K562 (cell line): ENCODE measurements around the gene ZNF691. TPM values are rescaled to one million over a fixed set of nuclear protein-coding genes. Genes with fewer than 3 reads are reported as not detected.

Experiments
- CEBPG ChIP-seq, 3 experiments: fragments of 200-800 bp in 1 of 3; sonication (Bioruptor generic) in 1 of 3; sonication (generic) in 1 of 3; formaldehyde crosslinking in 1 of 3; IDR thresholded peaks in 2 of 3; conservative IDR thresholded peaks in 1 of 3; 2 replicates each; pipeline versions ENCODE4 v1.6.1 to v1.8.0; 2016 to 2022; ENCODE audit warnings: missing compliant biosample characterization in 2 of 3, missing genetic modification characterization in 2 of 3, mild to moderate bottlenecking in 1 of 3, missing genetic modification reagents in 1 of 3
- DEAF1 ChIP-seq: fragments of 450-650 bp; formaldehyde crosslinking; IDR thresholded peaks from 2 replicates; pipeline ENCODE4 v1.4.0; 2020; ENCODE audit warnings: mild to moderate bottlenecking, moderate library complexity
- ETV6 ChIP-seq, 3 experiments: fragments of 150-350 bp in 1 of 3; sonication (generic) in 1 of 3; formaldehyde crosslinking in 1 of 3; IDR thresholded peaks; 2 replicates each; pipeline versions ENCODE4 v1.6.1 to v1.8.0; 2014 to 2022; ENCODE audit warnings: borderline replicate concordance in 2 of 3, low read depth in 2 of 3, antibody characterized with exemption in 1 of 3, low read length in 1 of 3, mild to moderate bottlenecking in 1 of 3, missing genetic modification reagents in 1 of 3
- FOXP1 ChIP-seq: sonication (generic); formaldehyde crosslinking; IDR thresholded peaks from 2 replicates; pipeline ENCODE4 v1.8.0; 2022; ENCODE audit warnings: mild to moderate bottlenecking, missing genetic modification reagents
- KAT2B ChIP-seq: IDR thresholded peaks from one replicate; pipeline ENCODE4 v1.6.1; 2012; ENCODE audit warnings: low read depth, mild to moderate bottlenecking, control low read depth, inconsistent platforms, low read length, moderate library complexity
- MTA3 ChIP-seq: fragments of 450-650 bp; formaldehyde crosslinking; IDR thresholded peaks from 2 replicates; pipeline ENCODE4 v1.6.1; 2017; ENCODE audit warnings: mild to moderate bottlenecking, borderline replicate concordance
- MXI1 ChIP-seq: IDR thresholded peaks from 2 replicates; pipeline ENCODE4 v1.6.1; 2011; ENCODE audit warnings: low read depth, mild to moderate bottlenecking, improper control_type of control experiment, low read length
- PCBP1 ChIP-seq: fragments of 200-400 bp; formaldehyde crosslinking; IDR thresholded peaks from 2 replicates; pipeline ENCODE4 v1.6.1; 2018; ENCODE audit warnings: mild to moderate bottlenecking, low read depth, low read length; ENCODE audit not compliant: poor library complexity, severe bottlenecking
- PHB ChIP-seq: fragments of 250-450 bp; sonication (Bioruptor Pico); IDR thresholded peaks from 2 replicates; pipeline ENCODE4 v1.5.0; 2021
- PHF21A ChIP-seq: fragments of 450-650 bp; IDR thresholded peaks from 2 replicates; pipeline ENCODE4 v1.6.1; 2017; ENCODE audit warnings: low read depth, borderline replicate concordance
- PRMT5 ChIP-seq: sonication (generic); formaldehyde crosslinking; IDR thresholded peaks from 2 replicates; pipeline ENCODE4 v1.5.0; 2020; ENCODE audit warnings: missing genetic modification reagents
- RB1 ChIP-seq: fragments of 450-650 bp; IDR thresholded peaks from 2 replicates; pipeline ENCODE4 v1.6.1; 2017; ENCODE audit warnings: low read depth, mild to moderate bottlenecking
- SRSF3 ChIP-seq: fragments of 200-400 bp; formaldehyde crosslinking; IDR thresholded peaks from 2 replicates; pipeline ENCODE4 v1.6.1; 2016; ENCODE audit warnings: mild to moderate bottlenecking, low read length, moderate library complexity; ENCODE audit not compliant: insufficient read depth
- SUPT5H ChIP-seq: fragments of 450-650 bp; IDR thresholded peaks from 2 replicates; pipeline ENCODE4 v1.6.1; 2016
- TAF1 ChIP-seq: IDR thresholded peaks from 2 replicates; pipeline ENCODE4 v1.6.1; 2011; ENCODE audit warnings: mild to moderate bottlenecking, low read length, moderate library complexity; ENCODE audit not compliant: insufficient read depth, control insufficient read depth, severe bottlenecking; ENCODE audit errors: extremely low read depth
- TRIM28 ChIP-seq: fragments of 450-650 bp; IDR thresholded peaks from 2 replicates; pipeline ENCODE4 v1.6.1; 2017
- ZBTB11 ChIP-seq, 3 experiments: fragments of 200-800 bp in 1 of 3; fragments of 250-450 bp in 1 of 3; fragments of 450-650 bp in 1 of 3; sonication (Bioruptor Pico) in 1 of 3; sonication (Bioruptor generic) in 1 of 3; formaldehyde crosslinking in 1 of 3; IDR thresholded peaks; 2 replicates each; pipeline versions ENCODE4 v1.6.1 to v1.8.0; 2016 to 2022; ENCODE audit warnings: mild to moderate bottlenecking in 2 of 3, missing genetic modification characterization in 2 of 3, missing compliant biosample characterization in 1 of 3, moderate library complexity in 1 of 3
- ZNF24 ChIP-seq: fragments of 450-650 bp; IDR thresholded peaks from 2 replicates; pipeline ENCODE4 v1.6.1; 2016
- ZNF696 ChIP-seq: fragments of 250-450 bp; sonication (Bioruptor Pico); conservative IDR thresholded peaks from 2 replicates; pipeline ENCODE4 v1.4.0; 2020; ENCODE audit warnings: mild to moderate bottlenecking, moderate library complexity
- ZNF780A ChIP-seq: fragments of 250-450 bp; sonication (Bioruptor Pico); IDR thresholded peaks from 2 replicates; pipeline ENCODE4 v1.5.0; 2021; ENCODE audit warnings: mild to moderate bottlenecking
- polyA plus RNA-seq, 8 experiments: library from polyadenylated mRNA; depleted of rRNA in 4 of 8; stranded (reverse) in 5 of 8; unstranded in 3 of 8; fragments of >200 nt; fragmentation: Nextera tagmentation in 2 of 8; fragmentation: Illumina TruSeq in 1 of 8; extraction: Ambion mirVana in 2 of 8; extraction: Trizol in 1 of 8; gene quantifications; 2 replicates each; pipeline versions ENCODE4 v1.2.1 to v1.2.3, GENCODE V29; 2011 to 2014; ENCODE audit warnings: inconsistent platforms in 1 of 8, missing spikeins in 1 of 8
- total RNA-seq, 7 experiments: library from RNA; depleted of rRNA in 6 of 7; stranded (reverse); fragments of >200 nt in 6 of 7; fragmentation: Illumina TruSeq in 2 of 7; extraction: Trizol in 2 of 7; gene quantifications; 2 replicates each; pipeline versions ENCODE4 v1.2.1 to v1.2.3, GENCODE V29; 2011 to 2021; ENCODE audit warnings: low replicate concordance in 1 of 7
- TF ChIP-seq, protein P1 (sequence below): sonication (generic); IDR thresholded peaks from 2 replicates; pipeline ENCODE4 v1.6.1; 2016

Gene ZNF691
- total and polyA plus RNA-seq, 9 of the 15 experiments (the other 6 are each of a cell fraction or from before 2014, with no cell fraction given), result 10.7 to 30.4 (median 14.8) TPM

- TF ChIP-seq DEAF1 (CRISPR knock-in tag) (no peak), SUPT5H (peak; percentile 88), KAT2B (no peak), SRSF3 (no peak), TAF1 (peak; percentile 81), MTA3 (peak; percentile 59; the same call in 1 of the 2 replicates), ZBTB11 (CRISPR knock-in tag; IDR thresholded peaks at IDR 0.05) (0 out of 6 replicates have a peak, but pooled peaks of 1 of the 3 experiments have one; percentile 37), CEBPG (CRISPR knock-in tag; IDR thresholded peaks at IDR 0.05) (no peak), CEBPG (tag; conservative IDR thresholded peaks at IDR 0.05 in 1 of 2, IDR thresholded peaks at IDR 0.05 in 1 of 2) (no peak), PHB (no peak), FOXP1 (CRISPR knock-in tag) (no peak), ZNF780A (CRISPR knock-in tag) (no peak), PHF21A (no peak), RB1 (peak; percentile 96), ETV6 (IDR thresholded peaks at IDR 0.05; ENCODE audit: borderline replicate concordance in 1 of 2, low read depth in 2 of 2, low read length in 1 of 2) (no peak), ETV6 (CRISPR knock-in tag; IDR thresholded peaks at IDR 0.05; ENCODE audit: borderline replicate concordance) (no peak), PCBP1 (peak; percentile 82), PRMT5 (no peak), ZNF696 (CRISPR knock-in tag) (no peak), MXI1 (0 out of 2 replicates have a peak, but pooled peaks have one; percentile 18), ZNF24 (no peak), TRIM28 (no peak)
- TF ChIP-seq, protein P1, sequence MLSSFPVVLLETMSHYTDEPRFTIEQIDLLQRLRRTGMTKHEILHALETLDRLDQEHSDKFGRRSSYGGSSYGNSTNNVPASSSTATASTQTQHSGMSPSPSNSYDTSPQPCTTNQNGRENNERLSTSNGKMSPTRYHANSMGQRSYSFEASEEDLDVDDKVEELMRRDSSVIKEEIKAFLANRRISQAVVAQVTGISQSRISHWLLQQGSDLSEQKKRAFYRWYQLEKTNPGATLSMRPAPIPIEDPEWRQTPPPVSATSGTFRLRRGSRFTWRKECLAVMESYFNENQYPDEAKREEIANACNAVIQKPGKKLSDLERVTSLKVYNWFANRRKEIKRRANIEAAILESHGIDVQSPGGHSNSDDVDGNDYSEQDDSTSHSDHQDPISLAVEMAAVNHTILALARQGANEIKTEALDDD, result no peak
These were observed 29.6 kb upstream of the ZNF691 start, which contains the start of the genes ERMAP and SVBP (continued) for GRCh38 chr1:42816585-42817439.
